Panc1 (cell line): Measurements from ENCODE around the gene OR2V1. TPM values are rescaled to one million over a fixed set of nuclear protein-coding genes. Genes with fewer than 3 reads are reported as not detected.

Experiments
- ATAC-seq: fragments of 200-7000 bp; cut with Tn5 transposase; 2 replicates; pipeline ENCODE4 v1.9.1; 2020; ENCODE audit warnings: mild to moderate bottlenecking, moderate library complexity
- BruUV-seq: library from RNA; stranded (reverse); fragments of 400-500 nt; replicated peaks from 2 replicates; lab custom pipeline; 2021; lab: Mats Ljungman, UMichigan
- CTCF ChIA-PET: fragments of 300-600 bp; sonication (Branson Sonifier 250); formaldehyde crosslinking; loops from one replicate; lab custom pipeline; 2022; ENCODE audit warnings: antibody characterized with exemption; lab: Charles Lee
- POLR2A ChIA-PET: fragments of 300-600 bp; sonication (Branson Sonifier 250); formaldehyde crosslinking; loops from one replicate; lab custom pipeline; 2022; ENCODE audit warnings: antibody characterized with exemption; lab: Charles Lee
- DNase-seq: peaks from one replicate; pipeline ENCODE4 v3.0.0-alpha.2; 2010; ENCODE audit warnings: low read depth, low spot score
- H3K27ac ChIP-seq: 2 replicates; pipeline ENCODE4 v1.5.1; 2011; ENCODE audit warnings: mild to moderate bottlenecking, low read length, inconsistent platforms
- H3K27me3 ChIP-seq: fragments of 200-500 bp; sonication (Bioruptor generic); 2 replicates; pipeline ENCODE4 v1.6.0; 2014; ENCODE audit warnings: low read length, inconsistent platforms; ENCODE audit not compliant: control insufficient read depth, insufficient read depth
- H3K36me3 ChIP-seq: fragments of 200-500 bp; sonication (Bioruptor generic); 2 replicates; pipeline ENCODE4 v1.5.1; 2014; ENCODE audit warnings: inconsistent platforms, mild to moderate bottlenecking, low read length, moderate library complexity; ENCODE audit not compliant: control insufficient read depth, insufficient read depth
- H3K4me1 ChIP-seq: 2 replicates; pipeline ENCODE4 v1.5.1; 2011; ENCODE audit warnings: inconsistent platforms, mild to moderate bottlenecking, low read length, moderate library complexity; ENCODE audit not compliant: control insufficient read depth, insufficient read depth
- H3K4me3 ChIP-seq, 2 experiments: 2 replicates each; pipeline ENCODE4 v1.5.1; 2011 to 2012; ENCODE audit warnings: low read depth in 2 of 2, low read length in 2 of 2, mild to moderate bottlenecking in 2 of 2, inconsistent platforms in 1 of 2, moderate library complexity in 1 of 2
- H3K9me3 ChIP-seq: fragments of 200-500 bp; sonication (Bioruptor generic); 2 replicates; pipeline ENCODE4 v1.5.1; 2014; ENCODE audit warnings: low read depth, mild to moderate bottlenecking, inconsistent platforms, low read length, moderate library complexity; ENCODE audit not compliant: control insufficient read depth, insufficient read depth
- POLR2AphosphoS5 ChIP-seq: IDR thresholded peaks from 2 replicates; pipeline ENCODE4 v1.6.1; 2012; ENCODE audit warnings: mild to moderate bottlenecking, low read depth, low read length, moderate library complexity
- REST ChIP-seq, 2 experiments: IDR thresholded peaks; 2 replicates each; pipeline ENCODE4 v1.6.1; 2011 to 2012; ENCODE audit warnings: low read depth in 2 of 2, control low read depth in 1 of 2, low read length in 1 of 2, mild to moderate bottlenecking in 1 of 2, moderate library complexity in 1 of 2; ENCODE audit not compliant: insufficient read depth in 1 of 2
- SIN3A ChIP-seq: IDR thresholded peaks from 2 replicates; pipeline ENCODE4 v1.6.1; 2012; ENCODE audit warnings: low read depth, mild to moderate bottlenecking, low read length, moderate library complexity, borderline replicate concordance; ENCODE audit not compliant: insufficient read depth
- TCF7L2 ChIP-seq: IDR thresholded peaks from 2 replicates; pipeline ENCODE4 v1.6.1; 2011; ENCODE audit warnings: mild to moderate bottlenecking, low read depth, low read length, inconsistent platforms
- in situ Hi-C: cut with HindIII; loops from 2 replicates; pipeline ENCODE4 v1.10.0; 2016; ENCODE audit warnings: low sequenced_read_pairs, low pct_unique_long_range_greater_than_20kb
- intact Hi-C: fragments of 100-400 bp; cut with micrococcal nuclease; formaldehyde crosslinking; loops from one replicate; pipeline ENCODE4 v1.10.0; 2022; ENCODE audit not compliant: unreplicated experiment
- total RNA-seq: library from RNA; stranded (reverse); gene quantifications from one replicate; pipeline ENCODE4 v1.2.1, GENCODE V29; 2021; ENCODE audit not compliant: unreplicated experiment
- TF ChIP-seq, protein P1 (sequence below): fragments of 450-650 bp; IDR thresholded peaks from 2 replicates; pipeline ENCODE4 v1.5.1; 2017; ENCODE audit warnings: mild to moderate bottlenecking

Gene OR2V1
- total RNA-seq, 1 experiment from 2014 or later = not detected

- in situ Hi-C loops = no loop called here
- BruUV-seq = no TSS peak
- no peak overlapping the region for H3K27ac ChIP-seq
- no peaks in the 10 kb centered on the region for H3K27me3 ChIP-seq
- intact Hi-C loops = no loop called here
- POLR2A ChIA-PET = no interaction called here
- no peaks in the 10 kb centered on the region for H3K36me3 ChIP-seq
- no peak for ATAC-seq
- CTCF ChIA-PET = no interaction called here
- H3K4me3 ChIP-seq = no peak overlapping the region
- no peak for TF ChIP-seq TCF7L2
- no peak for TF ChIP-seq POLR2AphosphoS5
- TF ChIP-seq REST (IDR thresholded peaks at IDR 0.05; ENCODE audit: insufficient read depth in 1 of 2, low read depth in 2 of 2, low read length in 1 of 2) = no peak
- no peak for TF ChIP-seq SIN3A
- TF ChIP-seq, protein P1, sequence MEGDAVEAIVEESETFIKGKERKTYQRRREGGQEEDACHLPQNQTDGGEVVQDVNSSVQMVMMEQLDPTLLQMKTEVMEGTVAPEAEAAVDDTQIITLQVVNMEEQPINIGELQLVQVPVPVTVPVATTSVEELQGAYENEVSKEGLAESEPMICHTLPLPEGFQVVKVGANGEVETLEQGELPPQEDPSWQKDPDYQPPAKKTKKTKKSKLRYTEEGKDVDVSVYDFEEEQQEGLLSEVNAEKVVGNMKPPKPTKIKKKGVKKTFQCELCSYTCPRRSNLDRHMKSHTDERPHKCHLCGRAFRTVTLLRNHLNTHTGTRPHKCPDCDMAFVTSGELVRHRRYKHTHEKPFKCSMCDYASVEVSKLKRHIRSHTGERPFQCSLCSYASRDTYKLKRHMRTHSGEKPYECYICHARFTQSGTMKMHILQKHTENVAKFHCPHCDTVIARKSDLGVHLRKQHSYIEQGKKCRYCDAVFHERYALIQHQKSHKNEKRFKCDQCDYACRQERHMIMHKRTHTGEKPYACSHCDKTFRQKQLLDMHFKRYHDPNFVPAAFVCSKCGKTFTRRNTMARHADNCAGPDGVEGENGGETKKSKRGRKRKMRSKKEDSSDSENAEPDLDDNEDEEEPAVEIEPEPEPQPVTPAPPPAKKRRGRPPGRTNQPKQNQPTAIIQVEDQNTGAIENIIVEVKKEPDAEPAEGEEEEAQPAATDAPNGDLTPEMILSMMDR = no peak
- H3K9me3 ChIP-seq = no peaks in the 10 kb centered on the region
- DNase-seq = no peak
- no peaks in the 10 kb centered on the region for H3K4me1 ChIP-seq
Observed at GRCh38 chr5:181127907-181128626, 2.9 kb downstream of the OR2V1 start.

DNA sequence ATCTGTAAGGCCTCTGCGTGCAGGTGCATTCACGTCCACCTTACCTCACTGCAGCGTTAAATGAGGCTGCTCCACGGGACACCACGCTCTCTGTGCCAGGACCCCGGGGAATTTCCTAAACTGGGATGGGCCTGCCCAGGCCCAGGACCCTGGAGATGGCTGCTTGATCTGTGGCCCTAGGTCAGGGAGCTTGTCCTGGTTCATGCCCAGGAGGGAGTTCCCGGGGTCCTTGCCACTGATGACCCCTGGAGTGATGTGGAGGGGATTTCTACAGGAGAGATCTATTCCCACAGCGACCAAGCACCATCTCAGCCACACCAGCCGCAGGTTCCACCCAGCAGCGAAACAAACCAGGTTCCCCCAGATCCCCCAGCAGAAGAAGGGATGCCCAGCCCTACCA lies 3.5 kb downstream of the OR2V1 start:
- no peak for DNase-seq
- ChIA-PET CTCF (no interaction called here), POLR2A (no interaction called here)
- H3K27me3 ChIP-seq = no peaks in the 10 kb centered on the region
- TF ChIP-seq SIN3A (no peak), POLR2AphosphoS5 (no peak), TCF7L2 (no peak), REST (IDR thresholded peaks at IDR 0.05; ENCODE audit: insufficient read depth in 1 of 2, low read depth in 2 of 2, low read length in 1 of 2) (no peak)
- TF ChIP-seq, protein P1 = no peak
- H3K9me3 ChIP-seq = no peaks in the 10 kb centered on the region
- H3K4me3 ChIP-seq = no peak overlapping the region
- H3K36me3 ChIP-seq = no peaks in the 10 kb centered on the region
- no peaks in the 10 kb centered on the region for H3K4me1 ChIP-seq
- intact Hi-C loops = no loop called here
- H3K27ac ChIP-seq = no peak overlapping the region
- ATAC-seq = no peak
- no TSS peak for BruUV-seq
- in situ Hi-C loops = no loop called here
